HepG2 (cell line): ENCODE results near the gene HTR4. TPM values are rescaled to one million over a fixed set of nuclear protein-coding genes. Genes with fewer than 3 reads are reported as not detected.

Source experiments
- ATAC-seq: fragments of 200-7000 bp; cut with Tn5 transposase; 3 replicates; pipeline ENCODE4 v1.9.1; 2020; ENCODE audit warnings: mild to moderate bottlenecking, moderate library complexity
- BruUV-seq: library from RNA; stranded (reverse); fragments of 400-500 nt; replicated peaks from 2 replicates; lab custom pipeline; 2021; lab: Mats Ljungman, UMichigan
- CTCF ChIA-PET: fragments of 300-600 bp; formaldehyde crosslinking; extraction: SDS; loops from one replicate; lab custom pipeline; 2021; ENCODE audit warnings: low total read pairs, inconsistent platforms, low intra/inter-chr PET ratio; lab: Yijun Ruan, JAX
- POLR2A ChIA-PET: fragments of 350-600 bp; sonication (Branson Sonifier 250); formaldehyde crosslinking; loops from one replicate; lab custom pipeline; 2020; ENCODE audit warnings: antibody characterized with exemption, inconsistent platforms; lab: Yijun Ruan, JAX
- DNase-seq: peaks from one replicate; pipeline ENCODE4 v3.0.0-alpha.2; 2015; ENCODE audit warnings: low spot score
- FAIRE-seq: peaks from 3 replicates; lab custom pipeline; 2011; peaks lifted over from hg19 to GRCh38; lab: Jason Lieb, UNC
- H2AFZ ChIP-seq: one replicate; pipeline ENCODE4 v1.6.1; 2011; ENCODE audit warnings: low read length, inconsistent platforms
- H3K27ac ChIP-seq: fragments of 300-600 bp; 3 replicates; pipeline ENCODE4 v1.8.0; 2011; ENCODE audit warnings: mixed run types, mild to moderate bottlenecking, mixed read lengths, low read length, inconsistent platforms; ENCODE audit not compliant: insufficient read depth; ENCODE audit errors: extremely low read length
- H3K27me3 ChIP-seq, 2 experiments: fragments of 200-600 bp in 1 of 2; 2 replicates in 1 of 2; 3 replicates in 1 of 2; pipeline versions ENCODE4 v1.6.0 to v1.8.0; 2011; ENCODE audit warnings: low read length in 2 of 2, mild to moderate bottlenecking in 2 of 2, moderate library complexity in 2 of 2, inconsistent platforms in 1 of 2; ENCODE audit not compliant: insufficient read depth in 2 of 2, control insufficient read depth in 1 of 2
- H3K36me3 ChIP-seq, 2 experiments: fragments of 200-600 bp in 1 of 2; replicated peaks in 1 of 2; 2 replicates in 1 of 2; 3 replicates in 1 of 2; pipeline versions ENCODE4 v1.5.1 to v1.8.0; 2011; ENCODE audit warnings: low read length in 2 of 2, inconsistent platforms in 1 of 2; ENCODE audit not compliant: insufficient read depth in 2 of 2, control insufficient read depth in 1 of 2
- H3K4me1 ChIP-seq: 2 replicates; pipeline ENCODE4 v1.5.1; 2012; ENCODE audit warnings: low read length, inconsistent platforms; ENCODE audit not compliant: insufficient read depth
- H3K4me2 ChIP-seq: 2 replicates; pipeline ENCODE4 v1.6.0; 2011; ENCODE audit warnings: low read depth, low read length, inconsistent platforms
- H3K4me3 ChIP-seq, 3 experiments: fragments of 200-600 bp in 1 of 3; sonication (generic), shearing (Covaris generic) in 1 of 3; replicated peaks in 1 of 3; 2 replicates each; pipeline ENCODE4 v1.5.1; 2011 to 2016; ENCODE audit warnings: low read length in 3 of 3, inconsistent platforms in 2 of 3, low read depth in 2 of 3, mild to moderate bottlenecking in 2 of 3, control low read depth in 1 of 3, mixed read lengths in 1 of 3; ENCODE audit not compliant: insufficient read depth in 1 of 3
- H3K79me2 ChIP-seq: one replicate; pipeline ENCODE4 v1.6.1; 2011; ENCODE audit warnings: low read length, inconsistent platforms; ENCODE audit not compliant: insufficient read depth
- H3K9ac ChIP-seq: 2 replicates; pipeline ENCODE4 v1.6.0; 2011; ENCODE audit warnings: mild to moderate bottlenecking, low read depth, low read length, inconsistent platforms; ENCODE audit not compliant: insufficient read depth
- H3K9me3 ChIP-seq: 2 replicates; pipeline ENCODE4 v1.5.1; 2012; ENCODE audit warnings: mild to moderate bottlenecking, low read length
- H4K20me1 ChIP-seq: 2 replicates; pipeline ENCODE4 v1.6.0; 2011; ENCODE audit warnings: inconsistent platforms, mild to moderate bottlenecking, low read length, moderate library complexity; ENCODE audit not compliant: insufficient read depth
- CEBPB ChIP-seq: IDR thresholded peaks from 2 replicates; pipeline ENCODE4 v1.6.1; 2011; ENCODE audit warnings: low read depth, low read length, improper control_type of control experiment, borderline replicate concordance
- CERS6 ChIP-seq: sonication (generic); formaldehyde crosslinking; IDR thresholded peaks from 2 replicates; pipeline ENCODE4 v1.5.0; 2020; ENCODE audit warnings: missing genetic modification reagents
- KAT8 ChIP-seq: IDR thresholded peaks from 2 replicates; pipeline ENCODE4 v1.6.1; 2016; ENCODE audit warnings: missing genetic modification reagents, missing compliant biosample characterization
- MAF1 ChIP-seq: sonication (generic); formaldehyde crosslinking; IDR thresholded peaks from 2 replicates; pipeline ENCODE4 v1.5.0; 2020; ENCODE audit warnings: missing genetic modification reagents, borderline replicate concordance
- THYN1 ChIP-seq: sonication (generic); formaldehyde crosslinking; IDR thresholded peaks from 2 replicates; pipeline ENCODE4 v1.8.1; 2023; ENCODE audit warnings: low read depth, mild to moderate bottlenecking, moderate library complexity, missing genetic modification reagents, borderline replicate concordance
- UBTF ChIP-seq: sonication (generic); formaldehyde crosslinking; IDR thresholded peaks from 2 replicates; pipeline ENCODE4 v1.4.0; 2020; ENCODE audit warnings: mild to moderate bottlenecking, missing genetic modification reagents
- WGBS: methylation state at CpG from one replicate; pipeline ENCODE4 v1.1.6; 2017; ENCODE audit warnings: low lambda C conversion rate; 5-methylcytosine and 5-hydroxymethylcytosine counted together
- in situ Hi-C: cut with HindIII; loops from 2 replicates; pipeline ENCODE4 v1.10.0; 2017; ENCODE audit warnings: low pct_unique_long_range_greater_than_20kb; ENCODE audit not compliant: extremely low pct_ligation_motif_present
- intact Hi-C: fragments of 100-400 bp; cut with micrococcal nuclease; formaldehyde crosslinking; loops from one replicate; pipeline ENCODE4 v1.10.0; 2022; ENCODE audit not compliant: unreplicated experiment
- polyA plus RNA-seq, 8 experiments: library from polyadenylated mRNA; depleted of rRNA in 3 of 8; stranded (reverse) in 7 of 8; unstranded in 1 of 8; fragments of >200 nt; fragmentation: Illumina TruSeq in 4 of 8; extraction: Trizol in 4 of 8; gene quantifications; 2 replicates each; pipeline versions ENCODE4 v1.2.1 to v1.2.3, GENCODE V29; 2011 to 2016; ENCODE audit warnings: low read depth in 4 of 8, missing spikeins in 1 of 8, mixed read lengths in 1 of 8; ENCODE audit not compliant: insufficient read depth in 1 of 8
- total RNA-seq, 5 experiments: library from RNA; depleted of rRNA; stranded (reverse); fragments of >200 nt; fragmentation: Illumina TruSeq; extraction: Trizol; gene quantifications; 2 replicates each; pipeline ENCODE4 v1.2.3, GENCODE V29; 2016; ENCODE audit warnings: low read depth in 1 of 5
- TF ChIP-seq, protein P1 (sequence below): IDR thresholded peaks from 2 replicates; pipeline ENCODE4 v1.6.1; 2016; ENCODE audit warnings: low read depth, missing genetic modification reagents, missing compliant biosample characterization

Gene HTR4
- total and polyA plus RNA-seq, 2 of the 13 experiments (the other 11 are each of a cell fraction or from before 2014, with no cell fraction given) = not detected

- TF ChIP-seq UBTF (CRISPR knock-in tag) (no peak), KAT8 (no peak)
Measured at GRCh38 chr5:148688787-148689186, 34.5 kb upstream of the HTR4 start (continued).

- no peak overlapping the region for H3K27ac ChIP-seq
- no peaks in the 10 kb centered on the region for H3K36me3 ChIP-seq
- no peaks in the 10 kb centered on the region for H3K9me3 ChIP-seq
- intact Hi-C loops = loop anchor here (1.0 kb wide), 2 partner anchors 244 to 509 kb away; no protein-coding TSS in a partner anchor
- H3K4me1 ChIP-seq = no peaks in the 10 kb centered on the region
- no peak for DNase-seq
- in situ Hi-C loops = no loop called here
- ATAC-seq = no peak
- no TSS peak for BruUV-seq
- H3K79me2 ChIP-seq = no peaks in the 10 kb centered on the region
- no peak for FAIRE-seq
- POLR2A ChIA-PET = no interaction called here
- TF ChIP-seq, protein P1, sequence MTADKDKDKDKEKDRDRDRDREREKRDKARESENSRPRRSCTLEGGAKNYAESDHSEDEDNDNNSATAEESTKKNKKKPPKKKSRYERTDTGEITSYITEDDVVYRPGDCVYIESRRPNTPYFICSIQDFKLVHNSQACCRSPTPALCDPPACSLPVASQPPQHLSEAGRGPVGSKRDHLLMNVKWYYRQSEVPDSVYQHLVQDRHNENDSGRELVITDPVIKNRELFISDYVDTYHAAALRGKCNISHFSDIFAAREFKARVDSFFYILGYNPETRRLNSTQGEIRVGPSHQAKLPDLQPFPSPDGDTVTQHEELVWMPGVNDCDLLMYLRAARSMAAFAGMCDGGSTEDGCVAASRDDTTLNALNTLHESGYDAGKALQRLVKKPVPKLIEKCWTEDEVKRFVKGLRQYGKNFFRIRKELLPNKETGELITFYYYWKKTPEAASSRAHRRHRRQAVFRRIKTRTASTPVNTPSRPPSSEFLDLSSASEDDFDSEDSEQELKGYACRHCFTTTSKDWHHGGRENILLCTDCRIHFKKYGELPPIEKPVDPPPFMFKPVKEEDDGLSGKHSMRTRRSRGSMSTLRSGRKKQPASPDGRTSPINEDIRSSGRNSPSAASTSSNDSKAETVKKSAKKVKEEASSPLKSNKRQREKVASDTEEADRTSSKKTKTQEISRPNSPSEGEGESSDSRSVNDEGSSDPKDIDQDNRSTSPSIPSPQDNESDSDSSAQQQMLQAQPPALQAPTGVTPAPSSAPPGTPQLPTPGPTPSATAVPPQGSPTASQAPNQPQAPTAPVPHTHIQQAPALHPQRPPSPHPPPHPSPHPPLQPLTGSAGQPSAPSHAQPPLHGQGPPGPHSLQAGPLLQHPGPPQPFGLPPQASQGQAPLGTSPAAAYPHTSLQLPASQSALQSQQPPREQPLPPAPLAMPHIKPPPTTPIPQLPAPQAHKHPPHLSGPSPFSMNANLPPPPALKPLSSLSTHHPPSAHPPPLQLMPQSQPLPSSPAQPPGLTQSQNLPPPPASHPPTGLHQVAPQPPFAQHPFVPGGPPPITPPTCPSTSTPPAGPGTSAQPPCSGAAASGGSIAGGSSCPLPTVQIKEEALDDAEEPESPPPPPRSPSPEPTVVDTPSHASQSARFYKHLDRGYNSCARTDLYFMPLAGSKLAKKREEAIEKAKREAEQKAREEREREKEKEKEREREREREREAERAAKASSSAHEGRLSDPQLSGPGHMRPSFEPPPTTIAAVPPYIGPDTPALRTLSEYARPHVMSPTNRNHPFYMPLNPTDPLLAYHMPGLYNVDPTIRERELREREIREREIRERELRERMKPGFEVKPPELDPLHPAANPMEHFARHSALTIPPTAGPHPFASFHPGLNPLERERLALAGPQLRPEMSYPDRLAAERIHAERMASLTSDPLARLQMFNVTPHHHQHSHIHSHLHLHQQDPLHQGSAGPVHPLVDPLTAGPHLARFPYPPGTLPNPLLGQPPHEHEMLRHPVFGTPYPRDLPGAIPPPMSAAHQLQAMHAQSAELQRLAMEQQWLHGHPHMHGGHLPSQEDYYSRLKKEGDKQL (CRISPR knock-in tag) = no peak
- no peak for TF ChIP-seq MAF1 (CRISPR knock-in tag)
- TF ChIP-seq THYN1 = no peak
- no peak for TF ChIP-seq CERS6 (CRISPR knock-in tag)
- TF ChIP-seq CEBPB = peak; percentile 77; the same call in 1 of the 2 replicates
- CTCF ChIA-PET = no interaction called here
- WGBS = 63% methylated on average over 2 of the region's 2 CpGs
- no peak overlapping the region for H3K9ac ChIP-seq
- H3K4me3 ChIP-seq = no peak overlapping the region
- no peak overlapping the region for H3K4me2 ChIP-seq
- H4K20me1 ChIP-seq = no peaks in the 10 kb centered on the region
- no peak overlapping the region for H2AFZ ChIP-seq
- H3K27me3 ChIP-seq = no peaks in the 10 kb centered on the region
Measured at GRCh38 chr5:148687871-148688270, 33.5 kb upstream of the HTR4 start.
